Glomerular visceral epithelial cell (primary cell): Measurements from ENCODE around the gene STXBP6.

ENCODE experiments used
- DNase-seq: peaks from one replicate; pipeline ENCODE4 v3.0.0-alpha.2; 2016; ENCODE audit errors: extremely low spot score

STXBP6 gene

DNA sequence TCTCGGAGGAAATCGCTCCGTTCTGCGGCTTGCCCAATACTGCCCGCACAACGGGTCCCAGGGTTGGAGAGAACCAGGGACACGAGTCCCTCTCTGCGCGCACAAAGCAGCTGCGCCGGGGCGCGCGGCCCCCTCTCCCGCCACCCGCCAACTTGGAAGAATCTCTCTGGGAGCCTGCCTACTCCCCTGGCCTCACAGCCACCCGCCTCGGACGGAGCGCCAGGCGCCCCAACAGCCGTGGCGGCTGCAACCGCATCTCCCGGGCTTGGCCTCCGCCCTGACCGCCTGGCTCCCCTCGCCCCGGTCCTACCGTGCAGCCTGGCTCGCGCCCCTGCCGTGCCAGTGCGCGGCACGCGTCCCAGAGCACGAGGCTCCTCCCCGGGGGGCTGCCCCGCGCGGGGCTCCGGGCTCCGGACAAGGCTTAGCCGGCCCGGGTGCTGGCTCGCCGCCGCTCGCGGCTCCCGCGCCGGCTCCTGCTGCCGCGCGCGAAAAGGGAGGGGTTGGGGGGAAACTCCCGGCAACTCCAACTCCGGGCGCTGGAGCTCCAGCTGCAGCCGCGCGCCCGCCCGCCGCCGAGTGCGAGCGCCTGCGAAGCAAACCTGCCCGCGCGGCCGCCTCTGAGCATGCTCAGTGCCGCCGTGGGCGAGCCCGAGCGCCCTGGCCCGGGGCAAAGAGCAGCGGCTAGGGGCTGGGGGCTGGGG, at the start of gene STXBP6:
STXBP6 (minus strand) TSS at position 580 of the 701 bp plus-strand sequence. CDS start 75,329 bp downstream, outside the sequence.
- DNase-seq = peak; percentile 52

DNA sequence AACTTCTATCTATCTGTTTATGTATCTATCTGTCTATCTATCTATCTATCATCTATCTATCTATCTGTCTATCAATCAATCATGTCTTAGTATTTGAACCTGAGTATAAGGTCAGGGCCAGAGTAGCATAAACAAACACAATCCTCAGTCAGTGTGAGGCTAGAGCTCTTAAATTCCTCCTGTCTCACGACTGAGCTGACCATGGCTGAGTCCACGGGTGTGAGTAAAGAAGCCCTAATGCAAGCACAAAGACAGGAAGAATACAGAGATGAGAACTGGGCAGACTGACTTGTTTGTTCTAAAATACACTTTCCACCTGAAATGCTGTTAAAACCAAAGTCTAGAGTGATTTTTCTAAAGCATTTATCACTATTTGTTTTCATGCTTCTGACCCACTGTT, 47.2 kb upstream of the STXBP6 start:
- no peak for DNase-seq

DNA sequence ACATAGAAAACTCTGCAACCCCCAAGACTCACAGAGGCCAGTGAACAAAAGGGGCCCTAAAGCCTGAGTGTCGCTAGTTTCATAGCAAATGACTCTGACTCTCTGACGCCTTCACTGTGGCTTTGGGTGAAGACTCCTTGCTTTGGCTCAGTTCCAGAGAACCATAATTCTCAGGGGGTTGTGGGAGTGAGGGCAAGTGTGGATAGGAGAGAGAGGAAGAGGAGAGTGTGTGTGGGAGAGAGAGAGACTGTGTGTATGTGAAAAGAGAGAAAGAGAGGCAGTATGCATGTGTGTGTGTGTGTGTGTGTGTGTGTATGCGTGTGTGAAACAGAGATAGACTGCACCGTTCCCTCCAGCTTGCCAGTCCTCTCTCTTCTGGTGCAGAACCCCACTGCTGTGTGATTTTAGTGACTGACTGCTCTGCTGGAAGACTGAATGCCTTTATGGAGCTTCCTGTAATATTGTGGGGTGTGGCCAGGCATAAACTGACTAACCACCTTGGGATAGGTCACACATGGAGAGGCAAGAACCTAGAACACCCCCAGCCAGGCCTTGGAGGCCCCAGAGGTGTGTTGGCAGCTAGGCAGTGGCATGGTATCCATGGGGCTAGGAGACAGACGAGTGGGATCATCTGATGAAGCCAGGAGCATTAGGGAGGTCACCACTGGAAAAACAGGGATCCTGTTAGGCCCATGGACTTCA, 45.9 kb upstream of the STXBP6 start:
- DNase-seq = no peak

DNA sequence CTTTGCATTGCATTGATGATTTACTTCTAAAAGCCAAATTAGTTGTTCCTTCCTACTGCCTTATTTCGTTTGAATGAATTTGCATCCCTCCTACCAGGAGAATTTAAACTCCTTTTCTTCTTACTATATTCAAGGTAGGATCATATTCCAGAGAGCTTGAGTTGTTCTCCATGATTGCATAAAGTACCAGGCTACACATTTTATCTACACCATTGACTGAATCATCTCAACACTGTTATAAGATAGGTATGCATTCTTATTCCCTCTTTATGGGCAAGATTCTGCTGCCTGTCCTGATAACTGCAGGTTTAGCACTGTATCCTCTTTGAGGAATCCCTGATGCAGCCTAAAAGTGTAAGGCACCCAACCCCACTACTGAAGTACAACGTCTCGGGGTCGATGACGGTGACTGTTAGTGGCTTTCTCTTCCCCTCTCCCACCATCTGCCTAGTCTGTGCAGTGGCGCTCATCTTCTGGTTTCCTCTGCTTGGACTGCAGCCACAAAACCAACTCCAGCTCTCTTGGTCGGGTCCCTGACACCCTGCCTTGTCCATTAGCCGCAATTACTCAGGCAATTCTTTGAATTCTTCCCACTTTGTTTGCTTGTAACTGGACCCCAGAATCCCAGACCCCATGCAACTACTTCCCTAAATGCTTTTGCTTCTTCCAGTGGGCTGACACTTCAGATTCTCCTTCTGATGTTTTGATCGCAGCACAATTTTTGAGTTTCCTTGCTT, 44.4 kb upstream of the STXBP6 start:
- no peak for DNase-seq

DNA sequence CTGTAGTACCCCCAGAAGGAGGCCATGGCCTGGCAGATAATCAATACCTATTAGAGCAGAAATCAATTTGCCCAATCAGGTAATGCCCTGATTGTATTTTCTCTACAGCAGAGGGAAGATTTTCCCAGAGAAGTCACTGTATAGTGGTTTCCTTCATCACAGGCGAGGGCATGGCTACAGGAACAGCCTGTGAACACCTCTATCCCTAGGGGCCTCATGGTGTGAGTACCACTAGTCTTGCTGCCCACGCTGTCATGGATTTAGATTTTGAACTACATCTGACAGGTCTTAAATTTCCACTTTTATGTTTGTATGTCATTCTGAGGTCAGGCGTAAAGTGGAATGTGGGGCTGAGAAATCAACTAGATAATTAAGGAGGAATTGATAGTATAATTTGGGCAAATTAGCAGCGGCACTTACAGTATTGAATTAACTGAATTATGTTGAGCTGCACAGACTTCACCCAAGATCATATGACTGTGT, 42.4 kb upstream of the STXBP6 start:
- no peak for DNase-seq

DNA sequence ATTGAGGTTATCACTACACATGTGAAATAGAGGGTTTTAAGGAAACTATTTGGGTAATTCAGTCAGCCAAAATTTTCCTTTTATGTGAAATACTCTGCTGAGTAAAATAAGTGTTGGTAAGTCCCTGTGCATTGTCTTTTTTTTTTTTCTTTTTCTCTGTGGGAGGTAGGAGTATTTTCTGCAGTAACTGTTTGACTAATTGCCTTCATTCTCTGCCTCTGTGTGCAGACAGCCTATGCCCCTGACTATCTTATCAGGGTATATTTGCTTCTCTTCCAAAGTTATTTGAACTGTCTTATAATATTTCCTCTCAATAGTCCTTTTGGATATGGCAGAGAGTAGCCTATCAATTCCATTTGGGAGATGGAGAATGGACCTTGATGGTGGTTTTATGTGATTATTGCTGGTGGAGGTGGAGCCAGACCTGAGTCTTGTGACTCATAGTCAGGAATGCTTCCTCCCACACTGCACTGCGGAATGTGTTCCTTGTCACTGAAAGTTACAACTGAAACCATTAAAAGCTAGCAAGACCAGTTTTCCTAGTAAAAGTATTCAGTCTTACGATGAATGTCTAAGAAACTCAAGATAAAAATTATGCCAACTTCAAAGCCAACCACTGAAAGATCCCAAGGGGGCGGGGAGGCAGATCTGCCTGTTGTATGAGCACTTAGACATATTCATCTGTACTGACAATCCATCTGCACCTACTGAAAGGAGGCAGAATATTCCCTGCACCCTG, 40.9 kb upstream of the STXBP6 start:
- DNase-seq = peak; percentile 13

DNA sequence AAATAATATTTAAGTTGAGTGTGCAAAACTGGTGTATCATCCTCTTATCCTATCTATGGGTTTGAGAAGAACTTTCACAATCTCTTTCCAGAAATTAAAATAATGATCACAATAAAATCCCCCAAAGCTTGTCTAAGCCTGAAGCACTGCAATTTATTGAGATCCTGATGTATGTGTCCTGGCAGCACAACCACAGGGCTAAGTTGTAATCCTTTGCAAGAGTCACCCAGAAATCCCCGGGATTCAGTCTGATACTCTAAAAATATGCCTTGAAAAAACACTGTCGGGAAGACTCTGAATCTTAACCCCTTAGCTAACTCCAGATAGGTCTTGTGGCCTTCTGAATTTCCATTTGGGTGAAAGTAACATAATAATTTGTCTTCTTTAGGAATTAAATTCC, 40.3 kb upstream of the STXBP6 start:
- no peak for DNase-seq

DNA sequence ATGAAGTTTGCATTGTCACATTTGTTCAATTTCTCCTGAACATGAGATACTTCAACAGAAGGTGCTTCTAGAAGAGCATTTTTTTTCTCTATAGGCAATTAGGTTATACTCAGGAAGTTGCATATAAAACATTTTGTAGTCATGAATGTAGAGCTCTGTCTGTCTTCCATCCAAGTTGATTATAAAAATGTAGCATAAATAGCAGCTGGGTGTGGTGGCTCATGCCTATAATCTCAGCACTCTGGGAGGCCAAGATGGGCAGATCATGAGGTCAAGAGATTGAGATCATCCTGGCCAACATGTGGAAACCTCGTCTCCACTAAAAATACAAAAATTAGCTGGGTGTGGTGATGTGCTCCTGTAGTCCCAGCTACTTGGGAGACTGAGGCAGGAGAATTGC, 39.5 kb upstream of the STXBP6 start:
- DNase-seq = no peak

DNA sequence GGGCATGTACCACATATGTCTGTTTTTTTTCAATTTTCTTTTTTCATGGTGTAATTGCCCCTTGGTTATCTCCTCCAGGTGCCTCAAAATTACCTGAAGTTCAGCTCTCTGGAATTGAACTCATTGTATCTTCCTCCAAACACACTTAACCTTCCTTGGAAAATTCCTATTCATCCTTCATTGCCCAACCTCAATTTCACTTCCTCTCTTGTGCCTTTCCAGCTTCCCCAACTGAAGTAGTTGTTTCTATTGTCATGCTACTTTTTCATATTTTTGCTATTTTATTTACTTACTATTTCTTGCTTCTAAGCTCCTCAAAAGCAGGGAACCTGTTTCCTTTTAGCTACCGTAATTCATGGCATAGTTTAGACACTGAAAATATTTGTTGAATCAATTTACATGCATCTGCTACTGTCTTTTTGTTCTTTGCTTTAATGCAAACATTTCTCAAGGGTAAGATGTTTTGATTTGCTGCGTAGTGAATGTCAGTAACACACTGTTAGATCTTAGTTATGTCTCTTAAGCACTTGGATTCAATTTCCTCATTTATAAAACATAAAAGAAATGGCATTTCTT, 37.0 kb upstream of the STXBP6 start:
- DNase-seq = no peak

DNA sequence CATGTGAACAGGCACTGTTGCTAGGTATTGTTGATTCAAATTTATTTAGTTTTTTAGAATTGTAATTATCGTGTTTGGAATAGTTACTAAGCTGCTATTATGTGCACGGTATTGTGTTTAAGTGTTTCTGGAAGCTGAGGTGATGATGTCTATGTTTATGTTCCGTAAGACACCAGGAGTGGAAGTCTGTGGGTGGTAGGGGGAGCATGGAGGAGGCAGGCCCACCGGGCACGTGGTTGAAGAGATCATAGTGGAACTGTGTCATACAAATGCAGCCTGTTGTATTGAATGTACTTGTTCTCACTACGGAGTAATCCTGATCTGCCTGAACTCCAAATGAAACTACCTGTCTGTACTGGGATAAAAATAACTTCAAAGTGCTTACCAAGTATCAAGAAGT, 36.1 kb upstream of the STXBP6 start:
- no peak for DNase-seq

DNA sequence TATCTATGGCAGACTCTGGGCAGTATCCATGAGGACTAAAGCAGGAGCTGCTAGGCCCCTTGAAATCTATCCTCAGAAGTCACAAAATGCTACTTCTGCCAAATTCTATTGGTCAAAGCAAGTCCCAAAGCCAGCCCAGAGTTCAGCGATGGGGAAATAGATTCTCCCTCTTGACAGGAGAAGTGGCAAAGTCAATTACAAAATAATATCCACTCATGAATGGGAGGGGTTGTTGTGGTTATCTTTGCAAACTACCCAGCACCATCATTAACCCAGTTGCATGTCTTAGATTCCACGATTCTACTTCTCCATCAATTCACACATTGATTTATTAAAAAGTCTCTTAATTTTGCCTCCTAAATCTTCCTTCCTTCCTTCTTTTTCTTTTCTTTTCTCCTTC, 30.7 kb upstream of the STXBP6 start:
- DNase-seq = no peak

DNA sequence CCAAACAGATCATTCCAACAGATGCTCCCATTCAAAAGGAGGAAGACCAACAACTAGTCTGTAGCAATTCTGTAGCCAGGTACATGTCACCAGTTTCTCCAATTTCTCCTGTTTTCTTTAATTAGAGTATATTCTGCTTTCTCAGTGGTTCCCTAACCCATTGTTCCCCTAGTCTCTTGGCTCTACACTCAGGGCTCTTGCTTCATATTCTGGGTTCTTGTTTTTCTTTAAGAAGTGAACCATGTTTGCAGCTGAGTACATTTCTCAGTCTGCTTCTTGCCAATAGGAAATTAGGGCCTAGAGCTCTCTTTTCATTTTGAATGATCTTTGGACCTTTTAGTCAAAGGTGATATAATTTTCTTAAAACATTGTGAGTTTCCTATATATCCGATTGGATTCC, 29.4 kb upstream of the STXBP6 start:
- DNase-seq = no peak

DNA sequence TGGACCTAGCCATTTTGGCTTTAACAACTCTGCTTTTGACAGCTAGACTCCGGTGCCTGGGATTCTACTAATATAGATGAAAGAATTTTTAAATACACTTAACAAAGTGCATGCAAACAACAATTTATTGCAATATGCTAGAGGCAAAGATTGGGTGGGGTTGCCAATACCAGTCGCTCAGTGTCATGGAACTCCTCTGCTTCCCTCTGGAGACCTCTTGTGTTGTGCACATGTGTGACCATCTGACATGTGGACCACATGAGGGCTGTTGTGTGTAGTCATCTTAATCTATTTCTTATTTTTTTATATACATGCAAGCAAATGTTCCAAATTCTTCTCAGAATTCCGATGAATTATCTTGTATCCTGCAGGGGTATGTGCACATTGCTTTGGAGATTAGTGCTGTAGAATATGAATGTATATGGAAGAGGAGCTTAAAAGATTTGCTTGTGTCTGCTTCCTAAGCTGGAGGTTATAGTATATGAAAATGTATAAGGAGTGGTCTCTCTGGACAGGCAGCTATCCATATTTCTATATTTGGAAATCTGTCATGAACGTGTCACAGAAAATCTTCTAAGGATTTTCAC, 24.2 kb upstream of the STXBP6 start:
- no peak for DNase-seq

DNA sequence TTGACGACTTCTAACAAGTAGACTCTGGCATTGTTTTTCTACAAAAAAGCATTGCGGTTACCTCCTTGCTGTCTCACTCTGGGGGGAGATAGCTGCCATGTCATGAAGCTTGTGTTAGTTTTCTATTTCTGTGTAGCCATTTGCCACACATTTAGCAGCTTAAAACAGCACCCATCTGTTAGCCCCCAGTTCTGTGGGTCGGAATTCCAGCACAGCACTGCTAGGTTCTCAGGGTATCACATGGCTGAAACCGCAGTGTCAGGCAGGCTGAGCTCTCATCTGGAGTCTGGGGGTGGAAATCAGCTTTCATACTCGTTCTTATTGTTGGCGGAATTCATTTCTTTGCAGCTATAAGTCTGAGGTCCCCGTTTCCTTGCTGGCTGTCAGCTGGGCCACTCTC, 19.9 kb upstream of the STXBP6 start:
- no peak for DNase-seq

DNA sequence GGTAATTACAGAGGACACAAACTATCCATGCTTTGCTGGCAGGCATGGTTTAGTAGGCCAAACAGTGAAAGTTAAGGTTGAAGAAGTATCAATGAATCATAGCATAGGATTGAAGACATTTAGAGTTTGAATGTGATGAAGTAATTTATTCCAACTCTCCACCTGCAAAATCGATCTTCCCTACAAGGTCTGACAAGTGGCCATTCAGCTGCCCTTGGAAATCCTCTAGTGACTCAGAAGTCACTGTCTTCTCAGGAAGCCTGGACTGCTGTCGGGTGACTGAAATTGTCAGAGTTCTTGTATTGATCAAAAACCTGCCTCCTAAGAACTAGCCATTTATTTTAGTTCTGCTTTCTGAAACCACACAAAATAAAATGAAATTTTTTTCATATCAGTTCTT, 17.7 kb upstream of the STXBP6 start:
- no peak for DNase-seq

DNA sequence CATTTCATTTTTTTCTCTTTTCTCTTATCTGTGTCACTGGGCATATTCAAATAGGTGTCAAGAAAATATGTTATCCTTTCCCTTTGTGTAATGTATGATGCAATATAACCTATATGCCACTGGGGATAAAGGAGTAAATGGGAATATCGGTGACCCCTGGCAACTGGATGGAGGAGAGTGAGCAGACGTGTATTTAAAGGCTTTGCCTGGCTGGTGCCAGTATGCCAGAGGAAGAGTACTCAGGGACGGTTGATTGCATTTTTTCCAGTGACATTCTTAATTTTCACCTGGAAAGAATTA, 12.0 kb upstream of the STXBP6 start:
- DNase-seq = no peak

DNA sequence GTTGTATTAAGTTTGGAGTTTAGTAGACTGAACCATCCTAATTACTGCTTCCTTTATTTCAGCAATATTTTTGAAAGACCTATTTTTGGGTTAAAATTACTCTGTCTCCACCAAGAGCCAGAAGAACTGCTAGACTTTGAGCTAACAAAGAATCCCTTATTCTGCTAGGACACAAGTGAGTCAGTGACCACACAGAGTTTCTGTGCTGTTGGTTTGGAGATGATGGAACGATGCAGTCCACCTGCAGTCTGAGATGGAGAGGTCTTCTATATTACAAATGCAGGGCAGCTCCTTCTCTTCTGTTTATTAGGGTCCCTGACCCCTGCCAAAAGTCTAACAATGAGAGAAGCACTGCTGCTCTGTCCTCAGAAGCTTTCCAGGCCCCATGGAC, 6.7 kb upstream of the STXBP6 start:
- no peak for DNase-seq

DNA sequence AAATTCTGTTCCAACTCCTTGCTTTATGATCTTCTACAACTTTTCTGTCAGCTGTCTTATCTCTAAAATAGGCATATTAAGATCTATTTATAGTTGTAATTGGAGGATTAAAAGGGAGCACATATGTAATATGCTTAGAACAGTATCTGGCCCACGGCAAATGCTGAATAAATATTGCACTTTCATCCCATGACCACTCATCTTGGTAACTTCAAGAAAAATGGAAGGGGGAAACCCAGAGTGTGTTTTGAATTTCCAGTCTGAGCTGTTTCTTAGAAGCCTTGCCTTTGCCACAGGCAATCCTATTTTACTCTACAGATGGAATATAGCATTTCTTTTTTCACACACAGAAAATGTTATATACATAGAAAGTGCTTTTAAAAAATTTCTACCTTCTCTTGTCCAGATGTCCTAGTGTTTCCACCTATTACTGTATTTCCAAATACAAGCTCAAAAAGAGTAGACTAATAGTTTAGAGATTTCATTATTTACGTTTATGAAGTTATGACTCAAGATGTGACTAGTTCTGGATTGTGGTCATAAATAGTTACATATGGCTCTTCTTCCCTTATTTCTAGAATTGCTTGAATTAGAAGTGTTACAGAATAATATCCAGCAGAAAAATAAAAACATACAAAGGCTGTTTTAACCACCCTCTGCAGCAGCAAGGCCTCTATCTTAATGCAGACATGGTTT, 6.2 kb upstream of the STXBP6 start:
- DNase-seq = no peak

DNA sequence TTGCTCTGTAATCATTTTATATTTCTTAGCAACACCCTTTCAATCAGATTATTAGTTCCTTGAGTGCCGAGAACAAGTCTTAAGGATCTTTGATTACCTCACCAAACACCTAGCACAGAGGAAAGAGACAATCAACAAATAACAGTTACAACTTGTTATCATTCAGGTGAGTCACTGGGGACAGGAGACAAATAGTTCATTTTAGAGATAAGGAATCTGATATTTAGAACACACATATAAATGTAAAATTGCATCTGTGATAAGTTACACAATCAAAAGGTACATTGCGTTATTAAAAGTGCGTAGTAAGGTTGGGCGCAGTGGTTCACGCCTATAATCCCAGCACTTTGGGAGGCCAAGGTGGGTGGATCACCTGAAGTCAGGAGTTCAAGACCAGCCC, 5.1 kb upstream of the STXBP6 start:
- DNase-seq = no peak

DNA sequence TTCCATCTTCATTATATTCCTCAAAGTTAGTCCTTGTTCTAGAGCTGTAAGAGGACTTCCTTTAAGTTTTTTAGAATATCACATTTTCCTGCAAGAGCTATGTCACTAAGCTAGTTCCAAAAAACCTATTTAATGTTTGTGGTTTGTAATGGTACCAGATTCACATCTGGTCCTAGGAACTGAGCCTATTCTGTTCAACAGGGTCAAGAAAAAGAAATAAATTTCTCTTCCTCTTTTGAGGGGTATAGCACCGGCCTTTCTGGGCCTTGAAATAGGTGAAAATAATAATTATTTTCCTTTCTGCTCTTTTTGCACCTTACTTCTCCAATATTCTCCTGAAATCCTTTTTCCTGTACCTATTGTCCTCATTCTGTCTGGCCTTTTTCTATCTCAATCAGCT, 3.6 kb upstream of the STXBP6 start:
- DNase-seq = no peak

DNA sequence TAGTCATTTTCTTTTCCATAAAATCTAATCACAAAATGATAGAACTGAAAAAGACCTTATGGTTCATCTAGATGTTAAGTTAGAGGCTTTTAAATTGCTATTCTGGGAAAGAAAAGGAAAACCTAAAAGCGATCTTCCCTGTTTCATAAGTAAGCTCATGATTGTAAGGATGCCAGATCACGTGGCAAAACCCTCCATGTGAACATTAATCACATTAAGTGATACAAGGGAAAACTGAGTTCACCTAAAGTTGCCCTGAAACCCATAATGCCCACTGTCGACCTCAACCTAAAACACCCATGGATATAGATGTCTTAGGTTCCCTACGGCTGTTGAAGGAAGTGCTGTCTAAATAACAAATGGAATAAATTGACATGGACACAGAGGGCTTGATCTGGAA, 3.0 kb upstream of the STXBP6 start:
- DNase-seq = no peak
